GM12878 (cell line): Measurements from ENCODE around the gene RXRG. TPM values are rescaled to one million over a fixed set of nuclear protein-coding genes. Genes with fewer than 3 reads are reported as not detected.

ENCODE experiments used
- ATAC-seq: fragments of 200-7000 bp; cut with Tn5 transposase; 3 replicates; pipeline ENCODE4 v1.9.1; 2020; ENCODE audit warnings: mild to moderate bottlenecking, moderate library complexity
- BruUV-seq: library from RNA; stranded (reverse); fragments of 400-500 nt; replicated peaks from 2 replicates; lab custom pipeline; 2021; lab: Mats Ljungman, UMichigan
- CTCF ChIA-PET: fragments of 300-600 bp; sonication (Branson Sonifier 250); formaldehyde crosslinking; extraction: SDS; loops from one replicate; lab custom pipeline; 2021; ENCODE audit warnings: inconsistent platforms; lab: Yijun Ruan, JAX
- POLR2A ChIA-PET: fragments of 350-600 bp; formaldehyde crosslinking; extraction: SDS; loops from one replicate; lab custom pipeline; 2021; ENCODE audit warnings: inconsistent platforms; lab: Charles Lee
- RAD21 ChIA-PET: fragments of 300-600 bp; sonication (Branson Sonifier 250); formaldehyde crosslinking; loops from one replicate; lab custom pipeline; 2023; ENCODE audit warnings: antibody characterized with exemption; ENCODE audit not compliant: unreplicated experiment; lab: Charles Lee
- SMC1A ChIA-PET: fragments of 300-600 bp; sonication (Branson Sonifier 250); formaldehyde crosslinking; loops from one replicate; lab custom pipeline; 2023; ENCODE audit not compliant: unreplicated experiment, uncharacterized antibody; lab: Charles Lee
- DNase-seq: peaks from one replicate; pipeline ENCODE4 v3.0.0-alpha.2; 2011; ENCODE audit warnings: low read depth, low spot score
- FAIRE-seq: peaks from 3 replicates; lab custom pipeline; 2011; peaks lifted over from hg19 to GRCh38; lab: Jason Lieb, UNC
- H2AFZ ChIP-seq: 2 replicates; pipeline ENCODE4 v1.6.0; 2011; ENCODE audit warnings: low read depth, low read length, control low read depth; ENCODE audit not compliant: control insufficient read depth
- H3K27ac ChIP-seq: 2 replicates; pipeline ENCODE4 v1.5.1; 2011; ENCODE audit warnings: control low read depth; ENCODE audit not compliant: control insufficient read depth, insufficient read depth
- H3K27me3 ChIP-seq, 2 experiments: replicated peaks in 1 of 2; 2 replicates each; pipeline versions ENCODE4 v1.6.0 to v1.6.1; 2011; ENCODE audit warnings: low read length in 1 of 2; ENCODE audit not compliant: control insufficient read depth in 2 of 2, insufficient read depth in 2 of 2
- H3K36me3 ChIP-seq, 2 experiments: 2 replicates each; pipeline ENCODE4 v1.5.1; 2011; ENCODE audit warnings: low read length in 1 of 2; ENCODE audit not compliant: control insufficient read depth in 2 of 2, insufficient read depth in 2 of 2
- H3K4me1 ChIP-seq: 2 replicates; pipeline ENCODE4 v1.6.1; 2011; ENCODE audit warnings: mild to moderate bottlenecking, low read length, moderate library complexity, mixed read lengths; ENCODE audit not compliant: control insufficient read depth, insufficient read depth
- H3K4me2 ChIP-seq: 2 replicates; pipeline ENCODE4 v1.6.0; 2011; ENCODE audit warnings: control low read depth; ENCODE audit not compliant: control insufficient read depth, insufficient read depth
- H3K4me3 ChIP-seq: fragments of 200-600 bp; sonication (generic); 2 replicates; pipeline ENCODE4 v1.5.1; 2016
- H3K79me2 ChIP-seq: 2 replicates; pipeline ENCODE4 v1.6.0; 2011; ENCODE audit warnings: low read length; ENCODE audit not compliant: control insufficient read depth, insufficient read depth
- H3K9ac ChIP-seq: 2 replicates; pipeline ENCODE4 v1.8.0; 2011; ENCODE audit warnings: low read length, control low read depth, mixed read lengths; ENCODE audit not compliant: control insufficient read depth, insufficient read depth
- H3K9me3 ChIP-seq: replicated peaks from 3 replicates; pipeline ENCODE4 v1.5.1; 2011; ENCODE audit warnings: mild to moderate bottlenecking, low read length; ENCODE audit not compliant: control insufficient read depth, insufficient read depth
- H4K20me1 ChIP-seq: 2 replicates; pipeline ENCODE4 v1.6.0; 2011; ENCODE audit not compliant: control insufficient read depth, insufficient read depth
- ASH2L ChIP-seq: fragments of 300-600, 200-600 bp; sonication (generic); IDR thresholded peaks from 2 replicates; pipeline ENCODE4 v1.6.1; 2017; ENCODE audit warnings: low read depth, mild to moderate bottlenecking, borderline replicate concordance
- BACH1 ChIP-seq: fragments of 450-650 bp; IDR thresholded peaks from 2 replicates; pipeline ENCODE4 v1.6.1; 2017; ENCODE audit warnings: mild to moderate bottlenecking, borderline replicate concordance
- CEBPZ ChIP-seq: fragments of 150-350 bp; IDR thresholded peaks from 2 replicates; pipeline ENCODE4 v1.6.1; 2016; ENCODE audit warnings: low read depth, low read length
- MEF2B ChIP-seq: fragments of 450-650 bp; IDR thresholded peaks from 2 replicates; pipeline ENCODE4 v1.6.1; 2018; ENCODE audit warnings: mild to moderate bottlenecking, moderate library complexity; ENCODE audit not compliant: partially characterized antibody, poor library complexity, severe bottlenecking
- PRDM15 ChIP-seq: fragments of 450-650 bp; formaldehyde crosslinking; IDR thresholded peaks from 2 replicates; pipeline ENCODE4 v1.4.0; 2020; ENCODE audit warnings: mild to moderate bottlenecking, moderate library complexity
- STAT1 ChIP-seq: fragments of 450-650 bp; conservative IDR thresholded peaks from 2 replicates; pipeline ENCODE4 v1.6.1; 2014; ENCODE audit warnings: antibody characterized with exemption, mild to moderate bottlenecking
- ZNF274 ChIP-seq: IDR thresholded peaks from one replicate; pipeline ENCODE4 v1.8.0; 2011; ENCODE audit not compliant: insufficient read length, insufficient read depth
- WGBS: methylation state at CpG from one replicate; pipeline ENCODE4 v1.1.6; 2016; ENCODE audit warnings: low lambda C conversion rate; ENCODE audit not compliant: insufficient replicate concordance, insufficient coverage; ENCODE audit errors: missing lambda C conversion rate; 5-methylcytosine and 5-hydroxymethylcytosine counted together
- in situ Hi-C: fragments of 300-500 bp; cut with MboI; formaldehyde crosslinking; loops from 9 replicates; pipeline ENCODE4 v1.14.3; 2018; ENCODE audit warnings: mixed read lengths
- intact Hi-C: fragments of 100-400 bp; cut with micrococcal nuclease; formaldehyde crosslinking; loops from one replicate; pipeline ENCODE4 v1.14.2; 2022; ENCODE audit not compliant: unreplicated experiment
- polyA plus RNA-seq, 11 experiments: library from polyadenylated mRNA; depleted of rRNA in 4 of 11; unstranded in 6 of 11; stranded (reverse) in 5 of 11; fragments of >200 nt; fragmentation: Nextera tagmentation in 4 of 11; fragmentation: Illumina TruSeq in 1 of 11; extraction: Ambion mirVana in 4 of 11; extraction: Trizol in 1 of 11; gene quantifications; 1 replicate in 1 of 11; 2 replicates in 10 of 11; pipeline versions ENCODE4 v1.2.1 to v1.2.3, GENCODE V29; 2011 to 2016; ENCODE audit warnings: inconsistent platforms in 2 of 11, missing spikeins in 2 of 11, low read depth in 1 of 11
- total RNA-seq, 4 experiments: library from RNA; depleted of rRNA in 3 of 4; stranded (reverse); fragments of >200 nt in 3 of 4; fragmentation: Illumina TruSeq in 1 of 4; extraction: Trizol in 1 of 4; gene quantifications; 2 replicates each; pipeline versions ENCODE4 v1.2.1 to v1.2.3, GENCODE V29; 2013 to 2021
- TF ChIP-seq, protein P1 (sequence below): fragments of 450-650 bp; IDR thresholded peaks from 2 replicates; pipeline ENCODE4 v1.6.1; 2017; ENCODE audit warnings: mild to moderate bottlenecking, low read depth, inconsistent platforms; ENCODE audit not compliant: poor library complexity, severe bottlenecking
- TF ChIP-seq, protein P2 (sequence below), 3 experiments: IDR thresholded peaks in 2 of 3; conservative IDR thresholded peaks in 1 of 3; 2 replicates each; pipeline ENCODE4 v1.5.1; 2011; ENCODE audit warnings: low read depth in 3 of 3, low read length in 3 of 3, mild to moderate bottlenecking in 3 of 3, control low read depth in 2 of 3, moderate library complexity in 2 of 3, inconsistent platforms in 1 of 3, mixed read lengths in 1 of 3; ENCODE audit not compliant: control insufficient read depth in 2 of 3, insufficient read depth in 1 of 3; ENCODE audit errors: extremely low read depth in 1 of 3

The RXRG gene
- total and polyA plus RNA-seq, 10 of the 15 experiments (the other 5 are each of a cell fraction or from before 2014, with no cell fraction given), result 0.10 TPM; not detected in 9

DNA sequence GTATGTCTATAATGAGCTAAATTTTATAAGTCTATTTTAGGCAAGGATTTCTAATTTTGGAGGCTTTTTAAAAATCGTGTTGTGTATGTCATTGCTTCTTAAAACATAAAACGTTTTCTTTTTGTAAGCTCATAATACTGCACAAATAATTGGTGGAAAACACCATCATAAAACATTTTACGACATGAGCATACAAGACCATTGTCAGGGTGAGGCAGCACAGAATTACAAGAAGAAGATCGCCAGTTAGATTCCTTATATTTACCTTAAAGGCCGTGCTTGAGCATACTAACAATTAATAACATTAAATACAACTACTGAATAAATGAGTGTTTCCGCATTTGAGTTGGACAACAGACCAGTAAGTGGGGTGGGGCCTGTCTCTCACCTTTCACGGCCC lies 69.3 kb downstream of the RXRG start:
- BruUV-seq, result no TSS peak
- no peak overlapping the region for H3K4me3 ChIP-seq
- H2AFZ ChIP-seq, result no peak overlapping the region
- peak overlapping the region; percentile 67; the same call in 1 of the 2 replicates for H3K4me2 ChIP-seq
- ATAC-seq, result no peak
- no peaks in the 10 kb centered on the region for H3K36me3 ChIP-seq
- ChIA-PET RAD21 (interaction anchor here (1.2 kb wide), 1 partner anchor 218 kb away, joined by 3 read pairs; no protein-coding TSS in a partner anchor), POLR2A (no interaction called here), SMC1A (no interaction called here), CTCF (interaction anchor here (1.3 kb wide), 1 partner anchor 8 kb away, joined by 8 read pairs; no protein-coding TSS in a partner anchor)
- FAIRE-seq, result no peak
- H3K9me3 ChIP-seq, result no peaks in the 10 kb centered on the region; the same call in 2 of the 3 replicates
- H3K9ac ChIP-seq, result no peak overlapping the region
- no peaks in the 10 kb centered on the region for H4K20me1 ChIP-seq
- 13% methylated on average over 7 of the region's 7 CpGs for WGBS
- no peaks in the 10 kb centered on the region for H3K79me2 ChIP-seq
- H3K4me1 ChIP-seq, result peaks cover 4% of the 10 kb centered on the region; the same call in 1 of the 2 replicates
- in situ Hi-C loops, result no loop called here
- H3K27me3 ChIP-seq, result peaks cover 2% of the 10 kb centered on the region in 2 experiments; a peak in 2 of 4 replicates
- TF ChIP-seq CEBPZ (no peak), STAT1 (no peak), BACH1 (no peak), MEF2B (no peak), ASH2L (no peak), ZNF274 (no peak), PRDM15 (CRISPR knock-in tag) (no peak)
- TF ChIP-seq, protein P1, sequence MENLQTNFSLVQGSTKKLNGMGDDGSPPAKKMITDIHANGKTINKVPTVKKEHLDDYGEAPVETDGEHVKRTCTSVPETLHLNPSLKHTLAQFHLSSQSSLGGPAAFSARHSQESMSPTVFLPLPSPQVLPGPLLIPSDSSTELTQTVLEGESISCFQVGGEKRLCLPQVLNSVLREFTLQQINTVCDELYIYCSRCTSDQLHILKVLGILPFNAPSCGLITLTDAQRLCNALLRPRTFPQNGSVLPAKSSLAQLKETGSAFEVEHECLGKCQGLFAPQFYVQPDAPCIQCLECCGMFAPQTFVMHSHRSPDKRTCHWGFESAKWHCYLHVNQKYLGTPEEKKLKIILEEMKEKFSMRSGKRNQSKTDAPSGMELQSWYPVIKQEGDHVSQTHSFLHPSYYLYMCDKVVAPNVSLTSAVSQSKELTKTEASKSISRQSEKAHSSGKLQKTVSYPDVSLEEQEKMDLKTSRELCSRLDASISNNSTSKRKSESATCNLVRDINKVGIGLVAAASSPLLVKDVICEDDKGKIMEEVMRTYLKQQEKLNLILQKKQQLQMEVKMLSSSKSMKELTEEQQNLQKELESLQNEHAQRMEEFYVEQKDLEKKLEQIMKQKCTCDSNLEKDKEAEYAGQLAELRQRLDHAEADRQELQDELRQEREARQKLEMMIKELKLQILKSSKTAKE, result no peak
- TF ChIP-seq, protein P2, sequence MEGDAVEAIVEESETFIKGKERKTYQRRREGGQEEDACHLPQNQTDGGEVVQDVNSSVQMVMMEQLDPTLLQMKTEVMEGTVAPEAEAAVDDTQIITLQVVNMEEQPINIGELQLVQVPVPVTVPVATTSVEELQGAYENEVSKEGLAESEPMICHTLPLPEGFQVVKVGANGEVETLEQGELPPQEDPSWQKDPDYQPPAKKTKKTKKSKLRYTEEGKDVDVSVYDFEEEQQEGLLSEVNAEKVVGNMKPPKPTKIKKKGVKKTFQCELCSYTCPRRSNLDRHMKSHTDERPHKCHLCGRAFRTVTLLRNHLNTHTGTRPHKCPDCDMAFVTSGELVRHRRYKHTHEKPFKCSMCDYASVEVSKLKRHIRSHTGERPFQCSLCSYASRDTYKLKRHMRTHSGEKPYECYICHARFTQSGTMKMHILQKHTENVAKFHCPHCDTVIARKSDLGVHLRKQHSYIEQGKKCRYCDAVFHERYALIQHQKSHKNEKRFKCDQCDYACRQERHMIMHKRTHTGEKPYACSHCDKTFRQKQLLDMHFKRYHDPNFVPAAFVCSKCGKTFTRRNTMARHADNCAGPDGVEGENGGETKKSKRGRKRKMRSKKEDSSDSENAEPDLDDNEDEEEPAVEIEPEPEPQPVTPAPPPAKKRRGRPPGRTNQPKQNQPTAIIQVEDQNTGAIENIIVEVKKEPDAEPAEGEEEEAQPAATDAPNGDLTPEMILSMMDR (IDR thresholded peaks at IDR 0.05 in 2 of 3, conservative IDR thresholded peaks at IDR 0.05 in 1 of 3; ENCODE audit: control insufficient read depth in 2 of 3, extremely low read depth in 1 of 3, insufficient read depth in 1 of 3, low read depth in 3 of 3, low read length in 3 of 3), result no peak
- no peak for DNase-seq
- no peak overlapping the region for H3K27ac ChIP-seq
- intact Hi-C loops, result loop anchor here (5.0 kb wide), 2 partner anchors 52 to 542 kb away; no protein-coding TSS in a partner anchor
